ENCODE results near the gene CHTOP.

Gene CHTOP

GRCh38 chr1:153693466-153693865, 59.6 kb downstream of the CHTOP start:
- no peak for TF ChIP-seq ARNTL (CRISPR knock-in tag; IDR thresholded peaks at IDR 0.05; ENCODE audit: borderline replicate concordance, low read depth)
- TF ChIP-seq SNAI2 (CRISPR knock-in tag; IDR thresholded peaks at IDR 0.05) = no peak
- no peak for TF ChIP-seq ZNF565 (CRISPR knock-in tag; conservative IDR thresholded peaks at IDR 0.05; ENCODE audit: low read depth)
- no peak for TF ChIP-seq GLIS3 (CRISPR knock-in tag; IDR thresholded peaks at IDR 0.05)
- TF ChIP-seq ESRRG (CRISPR knock-in tag; IDR thresholded peaks at IDR 0.05) = no peak
- no peak for TF ChIP-seq ISL1 (CRISPR knock-in tag; IDR thresholded peaks at IDR 0.05)
- TF ChIP-seq ZC3H10 (CRISPR knock-in tag; IDR thresholded peaks at IDR 0.05) = no peak
- TF ChIP-seq, protein P1, sequence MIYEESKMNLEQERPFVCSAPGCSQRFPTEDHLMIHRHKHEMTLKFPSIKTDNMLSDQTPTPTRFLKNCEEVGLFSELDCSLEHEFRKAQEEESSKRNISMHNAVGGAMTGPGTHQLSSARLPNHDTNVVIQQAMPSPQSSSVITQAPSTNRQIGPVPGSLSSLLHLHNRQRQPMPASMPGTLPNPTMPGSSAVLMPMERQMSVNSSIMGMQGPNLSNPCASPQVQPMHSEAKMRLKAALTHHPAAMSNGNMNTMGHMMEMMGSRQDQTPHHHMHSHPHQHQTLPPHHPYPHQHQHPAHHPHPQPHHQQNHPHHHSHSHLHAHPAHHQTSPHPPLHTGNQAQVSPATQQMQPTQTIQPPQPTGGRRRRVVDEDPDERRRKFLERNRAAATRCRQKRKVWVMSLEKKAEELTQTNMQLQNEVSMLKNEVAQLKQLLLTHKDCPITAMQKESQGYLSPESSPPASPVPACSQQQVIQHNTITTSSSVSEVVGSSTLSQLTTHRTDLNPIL (CRISPR knock-in tag; IDR thresholded peaks at IDR 0.05; ENCODE audit: low read depth) = no peak
- TF ChIP-seq, protein P2, sequence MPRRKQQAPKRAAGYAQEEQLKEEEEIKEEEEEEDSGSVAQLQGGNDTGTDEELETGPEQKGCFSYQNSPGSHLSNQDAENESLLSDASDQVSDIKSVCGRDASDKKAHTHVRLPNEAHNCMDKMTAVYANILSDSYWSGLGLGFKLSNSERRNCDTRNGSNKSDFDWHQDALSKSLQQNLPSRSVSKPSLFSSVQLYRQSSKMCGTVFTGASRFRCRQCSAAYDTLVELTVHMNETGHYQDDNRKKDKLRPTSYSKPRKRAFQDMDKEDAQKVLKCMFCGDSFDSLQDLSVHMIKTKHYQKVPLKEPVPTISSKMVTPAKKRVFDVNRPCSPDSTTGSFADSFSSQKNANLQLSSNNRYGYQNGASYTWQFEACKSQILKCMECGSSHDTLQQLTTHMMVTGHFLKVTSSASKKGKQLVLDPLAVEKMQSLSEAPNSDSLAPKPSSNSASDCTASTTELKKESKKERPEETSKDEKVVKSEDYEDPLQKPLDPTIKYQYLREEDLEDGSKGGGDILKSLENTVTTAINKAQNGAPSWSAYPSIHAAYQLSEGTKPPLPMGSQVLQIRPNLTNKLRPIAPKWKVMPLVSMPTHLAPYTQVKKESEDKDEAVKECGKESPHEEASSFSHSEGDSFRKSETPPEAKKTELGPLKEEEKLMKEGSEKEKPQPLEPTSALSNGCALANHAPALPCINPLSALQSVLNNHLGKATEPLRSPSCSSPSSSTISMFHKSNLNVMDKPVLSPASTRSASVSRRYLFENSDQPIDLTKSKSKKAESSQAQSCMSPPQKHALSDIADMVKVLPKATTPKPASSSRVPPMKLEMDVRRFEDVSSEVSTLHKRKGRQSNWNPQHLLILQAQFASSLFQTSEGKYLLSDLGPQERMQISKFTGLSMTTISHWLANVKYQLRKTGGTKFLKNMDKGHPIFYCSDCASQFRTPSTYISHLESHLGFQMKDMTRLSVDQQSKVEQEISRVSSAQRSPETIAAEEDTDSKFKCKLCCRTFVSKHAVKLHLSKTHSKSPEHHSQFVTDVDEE (CRISPR knock-in tag; IDR thresholded peaks at IDR 0.05) = no peak
- TF ChIP-seq RARB (CRISPR knock-in tag; IDR thresholded peaks at IDR 0.05) = no peak
- no peak for TF ChIP-seq ZFP3 (CRISPR knock-in tag; IDR thresholded peaks at IDR 0.05)
- TF ChIP-seq TCF4 (CRISPR knock-in tag; IDR thresholded peaks at IDR 0.05; ENCODE audit: borderline replicate concordance) = no peak
- TF ChIP-seq, protein P3, sequence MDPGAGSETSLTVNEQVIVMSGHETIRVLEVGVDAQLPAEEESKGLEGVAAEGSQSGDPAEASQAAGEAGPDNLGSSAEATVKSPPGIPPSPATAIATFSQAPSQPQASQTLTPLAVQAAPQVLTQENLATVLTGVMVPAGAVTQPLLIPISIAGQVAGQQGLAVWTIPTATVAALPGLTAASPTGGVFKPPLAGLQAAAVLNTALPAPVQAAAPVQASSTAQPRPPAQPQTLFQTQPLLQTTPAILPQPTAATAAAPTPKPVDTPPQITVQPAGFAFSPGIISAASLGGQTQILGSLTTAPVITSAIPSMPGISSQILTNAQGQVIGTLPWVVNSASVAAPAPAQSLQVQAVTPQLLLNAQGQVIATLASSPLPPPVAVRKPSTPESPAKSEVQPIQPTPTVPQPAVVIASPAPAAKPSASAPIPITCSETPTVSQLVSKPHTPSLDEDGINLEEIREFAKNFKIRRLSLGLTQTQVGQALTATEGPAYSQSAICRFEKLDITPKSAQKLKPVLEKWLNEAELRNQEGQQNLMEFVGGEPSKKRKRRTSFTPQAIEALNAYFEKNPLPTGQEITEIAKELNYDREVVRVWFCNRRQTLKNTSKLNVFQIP (CRISPR knock-in tag; IDR thresholded peaks at IDR 0.05; ENCODE audit: borderline replicate concordance, low read depth) = no peak
- no peak for TF ChIP-seq PATZ1 (CRISPR knock-in tag; IDR thresholded peaks at IDR 0.05; ENCODE audit: borderline replicate concordance)
- no peak for TF ChIP-seq OSR1 (CRISPR knock-in tag; IDR thresholded peaks at IDR 0.05)
- no peak for TF ChIP-seq CSDC2 (CRISPR knock-in tag; IDR thresholded peaks at IDR 0.05)
- TF ChIP-seq ZFP30 (CRISPR knock-in tag; IDR thresholded peaks at IDR 0.05) = no peak
- TF ChIP-seq ZNF70 (CRISPR knock-in tag; IDR thresholded peaks at IDR 0.05) = no peak
- no peak for TF ChIP-seq ZNF8 (CRISPR knock-in tag; IDR thresholded peaks at IDR 0.05)
- no peak for TF ChIP-seq TOX (CRISPR knock-in tag; IDR thresholded peaks at IDR 0.05; ENCODE audit: borderline replicate concordance)
- no peak for ATAC-seq
